ENCODE measurements around the gene TBX4. TPM values are rescaled to one million over a fixed set of nuclear protein-coding genes. Genes with fewer than 3 reads are reported as not detected.
"Not testable (repeated sequence)": the region's sequence is repeated elsewhere in the genome, so short reads cannot be mapped to it uniquely, and the experiment has no call there.

The TBX4 gene
- total RNA-seq, 2 experiments from 2014 or later, result not detected

DNA sequence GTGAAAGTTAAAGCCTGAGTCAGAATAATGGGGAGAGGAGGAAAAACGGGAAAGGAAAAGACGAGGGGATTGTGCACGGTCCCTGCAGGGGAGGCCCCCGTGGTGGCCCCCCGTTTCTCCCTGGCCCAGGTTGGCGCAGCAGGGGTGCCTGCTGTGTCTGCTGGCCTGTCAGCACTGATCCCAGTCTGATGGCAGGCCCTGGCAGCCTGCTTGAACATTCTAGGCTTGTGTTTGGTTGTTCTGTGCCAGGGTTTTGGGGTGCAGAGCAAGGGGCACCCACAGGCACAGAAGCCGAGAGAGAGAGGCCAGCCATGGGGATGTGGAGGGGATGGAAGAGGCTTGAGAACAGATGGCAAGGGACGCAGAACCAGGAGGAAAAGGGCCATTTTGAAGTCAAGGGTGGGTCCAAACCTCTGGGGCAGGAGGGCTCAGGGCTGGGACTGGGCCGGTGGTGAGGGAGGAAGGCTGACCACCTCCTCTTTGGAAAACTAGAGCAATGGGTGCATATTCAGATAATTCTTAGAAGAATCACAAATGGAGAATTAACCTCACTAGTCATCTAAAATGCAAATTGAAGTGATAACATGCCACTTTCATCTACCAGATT is 35.9 kb downstream of the TBX4 start:
- peaks cover 5% of the 10 kb centered on the region for H3K27me3 Mint-ChIP-seq
- no peak overlapping the region for H3K4me3 Mint-ChIP-seq
- no peak for ATAC-seq (ENCODE audit: low read depth)
- H3K36me3 Mint-ChIP-seq, result no peaks in the 10 kb centered on the region
- no peaks in the 10 kb centered on the region for H3K4me1 Mint-ChIP-seq
- no peaks in the 10 kb centered on the region for H3K9me3 Mint-ChIP-seq
- POLR2A ChIA-PET, result no interaction called here
- no peak for DNase-seq
- no peak overlapping the region for H3K27ac Mint-ChIP-seq

DNA sequence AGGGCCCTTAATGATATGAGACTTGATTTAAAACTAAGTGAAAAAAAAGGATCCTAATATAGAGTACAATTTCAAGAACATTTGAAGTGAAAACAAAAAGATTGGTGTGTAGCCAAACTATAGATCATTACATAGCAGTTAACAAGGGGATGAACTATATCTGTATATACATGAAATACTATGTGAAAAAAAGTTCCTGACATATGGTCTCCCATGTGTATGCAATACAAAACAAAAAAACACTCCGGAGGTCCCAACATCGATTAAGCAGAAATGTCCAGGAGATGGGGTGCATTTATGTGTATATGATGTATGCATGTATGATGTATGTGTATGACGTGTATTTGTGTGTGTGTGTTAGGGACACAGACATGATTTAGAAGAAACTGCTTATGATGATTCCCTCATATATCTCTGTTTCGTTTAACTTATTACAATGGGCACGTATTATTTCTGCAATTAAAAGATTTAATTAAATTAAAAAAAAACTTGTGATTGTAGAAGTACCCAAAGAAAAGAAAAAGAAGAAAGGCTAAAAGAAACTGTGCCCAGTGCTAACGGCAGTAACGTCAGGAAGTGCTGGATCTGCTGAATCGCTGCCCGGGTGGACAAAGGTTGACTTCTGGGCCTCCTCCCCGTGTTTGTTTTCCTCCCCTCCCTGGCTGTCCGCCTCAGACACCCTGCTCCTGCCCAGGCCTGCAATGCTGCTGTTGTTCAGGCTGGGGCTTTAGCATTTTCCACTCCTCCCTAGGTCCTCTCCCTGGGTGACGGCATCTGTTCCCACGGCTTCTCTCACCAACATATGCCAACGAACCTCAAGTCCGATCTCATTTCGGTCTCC is 36.9 kb downstream of the TBX4 start:
- POLR2A ChIA-PET, result no interaction called here
- no peaks in the 10 kb centered on the region for H3K9me3 Mint-ChIP-seq
- no peak overlapping the region for H3K4me3 Mint-ChIP-seq
- no peak for ATAC-seq (ENCODE audit: low read depth)
- no peak overlapping the region for H3K27ac Mint-ChIP-seq
- H3K4me1 Mint-ChIP-seq, result no peaks in the 10 kb centered on the region
- no peak for DNase-seq
- H3K27me3 Mint-ChIP-seq, result peaks cover 5% of the 10 kb centered on the region
- H3K36me3 Mint-ChIP-seq, result no peaks in the 10 kb centered on the region

DNA sequence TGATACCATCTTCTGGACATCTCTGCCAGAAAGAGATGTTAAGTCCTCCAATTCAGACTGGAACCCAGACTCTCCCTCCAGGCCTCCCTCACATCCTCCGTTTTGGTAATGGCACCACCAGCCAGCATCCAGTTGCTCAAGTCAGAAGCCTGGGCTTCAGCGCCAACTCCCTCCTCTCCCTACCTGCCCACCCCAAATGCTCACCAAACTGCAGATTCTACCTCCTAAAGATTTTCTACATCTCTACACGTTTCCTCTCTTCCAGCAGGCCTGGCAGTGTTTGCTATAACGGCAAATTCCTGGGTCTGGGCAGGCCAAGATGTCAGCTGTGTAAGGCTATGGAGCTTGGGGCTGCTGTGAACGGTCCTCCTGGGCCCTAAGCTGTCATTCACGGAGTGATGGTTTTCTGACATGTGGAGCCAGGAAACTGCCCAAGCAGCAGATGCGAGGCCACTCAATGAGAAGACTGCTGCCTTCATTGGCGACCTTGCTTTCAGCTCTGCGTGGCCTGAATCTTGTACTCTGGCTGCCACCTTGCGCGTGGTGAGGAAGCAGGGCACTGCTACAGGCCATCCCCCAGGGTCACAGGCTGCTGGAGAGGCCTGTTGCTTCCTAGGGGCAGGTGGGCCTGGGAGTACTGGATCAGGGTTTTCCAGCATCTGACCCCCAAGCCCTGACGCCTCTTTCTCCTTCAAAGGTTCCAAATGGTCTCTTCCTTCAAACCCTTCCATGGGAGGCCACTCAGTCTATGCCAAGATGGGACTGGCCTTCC is 37.7 kb downstream of the TBX4 start:
- Mint-ChIP-seq H3K27ac (no peak overlapping the region), H3K27me3 (peaks cover 5% of the 10 kb centered on the region), H3K4me1 (no peaks in the 10 kb centered on the region), H3K36me3 (no peaks in the 10 kb centered on the region), H3K9me3 (no peaks in the 10 kb centered on the region), H3K4me3 (no peak overlapping the region)
- ATAC-seq (ENCODE audit: low read depth) (no peak), DNase-seq (no peak)
- POLR2A ChIA-PET, result no interaction called here

DNA sequence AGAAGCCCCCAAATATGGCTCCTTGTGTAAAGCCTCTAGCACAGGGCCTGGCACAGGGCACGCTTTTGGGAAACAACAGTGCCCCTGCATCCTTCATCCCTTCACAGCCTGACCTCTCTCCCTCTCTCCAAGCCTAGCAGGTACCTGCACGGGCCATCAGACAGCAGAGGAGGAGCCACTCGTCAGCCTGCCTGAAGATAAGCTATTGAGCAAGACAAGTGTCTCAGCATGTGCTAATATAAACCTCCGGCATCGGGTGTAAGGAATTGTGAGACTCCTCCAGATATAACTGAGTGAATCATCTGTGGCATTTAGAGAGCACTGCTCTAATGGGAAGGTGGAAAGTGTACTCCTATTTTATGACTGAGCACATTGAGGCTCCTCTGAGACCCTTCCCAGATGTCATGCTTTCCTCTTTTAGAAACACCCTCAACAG is 38.3 kb downstream of the TBX4 start:
- Mint-ChIP-seq H3K4me3 (no peak overlapping the region), H3K27me3 (peaks cover 8% of the 10 kb centered on the region), H3K27ac (no peak overlapping the region), H3K36me3 (no peaks in the 10 kb centered on the region), H3K4me1 (peaks cover 2% of the 10 kb centered on the region), H3K9me3 (no peaks in the 10 kb centered on the region)
- POLR2A ChIA-PET, result no interaction called here
- ATAC-seq (ENCODE audit: low read depth), result no peak
- no peak for DNase-seq

DNA sequence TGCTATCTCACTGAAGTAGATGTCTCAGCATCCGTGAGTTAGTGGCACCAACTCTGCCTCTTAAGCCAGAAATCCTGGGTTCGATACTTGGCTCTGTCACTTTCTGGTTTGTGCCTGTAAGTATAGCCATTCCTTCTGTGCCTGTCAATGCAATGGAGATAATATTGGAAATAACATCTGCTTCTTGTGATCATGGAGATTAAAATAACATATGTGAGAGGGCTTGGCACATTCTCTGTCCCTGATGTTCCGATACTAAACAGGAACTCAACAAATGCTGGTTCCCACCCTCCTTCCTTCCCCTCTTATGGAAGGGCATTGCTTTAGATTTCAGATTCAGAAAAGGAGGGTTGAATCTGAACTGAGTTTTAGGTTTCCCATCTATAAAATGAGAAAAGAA is 39.8 kb downstream of the TBX4 start:
- H3K9me3 Mint-ChIP-seq, result no peaks in the 10 kb centered on the region
- DNase-seq (no peak), ATAC-seq (ENCODE audit: low read depth) (no peak)

DNA sequence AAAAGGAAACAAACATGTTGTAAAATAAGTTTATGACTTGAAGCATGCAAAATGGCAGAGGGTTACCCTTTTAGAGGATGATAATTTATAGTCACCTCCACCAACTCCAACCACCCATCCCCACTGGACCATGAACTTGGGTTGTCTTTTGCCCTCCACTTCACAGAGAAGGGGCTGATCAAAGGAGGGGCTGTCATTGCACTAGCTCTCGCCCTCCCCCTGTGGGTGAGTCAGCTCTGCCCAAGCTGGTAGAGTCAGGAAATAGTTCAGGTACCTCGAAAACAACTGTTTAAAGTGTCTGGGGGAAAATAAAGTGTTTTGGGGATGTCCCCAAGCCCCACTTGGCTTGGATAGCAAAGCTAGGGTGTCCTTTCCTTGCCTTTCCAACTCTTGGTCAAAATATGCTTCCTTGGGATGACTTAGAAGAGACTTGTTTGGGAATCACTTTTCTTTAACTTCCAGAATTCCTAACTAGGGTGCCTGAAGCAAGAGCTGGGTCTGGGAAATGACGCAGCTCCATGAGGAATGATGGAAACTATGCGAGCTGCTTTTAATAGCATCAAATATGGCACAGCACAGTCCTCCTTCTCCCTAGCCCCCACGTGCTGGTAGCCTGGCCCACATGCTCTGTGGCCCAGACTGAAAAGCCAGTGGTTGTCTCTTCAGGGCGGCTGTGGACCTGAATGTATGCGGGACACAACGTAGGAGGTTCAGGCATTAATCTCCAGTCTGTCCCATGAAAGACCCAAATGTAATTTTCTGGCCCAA is 40.7 kb downstream of the TBX4 start:
- Mint-ChIP-seq H3K27ac (no peak overlapping the region), H3K27me3 (peaks cover 9% of the 10 kb centered on the region), H3K9me3 (no peaks in the 10 kb centered on the region), H3K4me1 (peaks cover 3% of the 10 kb centered on the region), H3K4me3 (no peak overlapping the region), H3K36me3 (no peaks in the 10 kb centered on the region)
- DNase-seq, result no peak
- POLR2A ChIA-PET, result no interaction called here
- no peak for ATAC-seq (ENCODE audit: low read depth)

More for the DNA sequence above, 39.8 kb downstream of the TBX4 start:
- POLR2A ChIA-PET, result no interaction called here
- Mint-ChIP-seq H3K27me3 (peaks cover 8% of the 10 kb centered on the region), H3K36me3 (no peaks in the 10 kb centered on the region), H3K4me1 (peaks cover 3% of the 10 kb centered on the region), H3K27ac (no peak overlapping the region), H3K4me3 (no peak overlapping the region)

DNA sequence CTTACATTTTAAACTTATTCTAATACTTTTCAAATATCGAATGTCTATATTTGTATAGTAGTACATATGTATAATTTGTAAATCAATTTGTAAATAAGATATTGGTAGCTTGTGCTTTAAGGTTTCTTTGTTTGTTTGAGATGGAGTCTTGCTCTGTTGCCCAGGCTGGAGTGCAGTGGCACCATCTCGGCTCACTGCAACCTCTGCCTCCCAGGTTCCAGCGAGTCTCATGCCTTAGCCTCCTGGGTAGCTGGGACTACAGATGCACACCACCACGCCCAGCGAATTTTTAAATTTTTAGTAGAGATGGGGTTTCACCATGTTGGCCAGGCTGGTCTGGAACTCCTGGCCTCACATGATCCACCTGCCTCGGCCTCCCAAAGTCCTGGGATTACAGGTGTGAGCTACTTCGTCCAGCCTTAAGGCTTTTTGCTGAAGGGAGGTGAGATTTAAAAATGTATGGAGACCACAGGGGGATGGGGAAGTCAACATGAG is 41.7 kb downstream of the TBX4 start:
- POLR2A ChIA-PET; H3K36me3 Mint-ChIP-seq; H3K9me3 Mint-ChIP-seq; H3K4me3 Mint-ChIP-seq; DNase-seq; ATAC-seq (ENCODE audit: low read depth); H3K27ac Mint-ChIP-seq; H3K4me1 Mint-ChIP-seq: not testable (repeated sequence)
- peaks cover 11% of the 10 kb centered on the region for H3K27me3 Mint-ChIP-seq

DNA sequence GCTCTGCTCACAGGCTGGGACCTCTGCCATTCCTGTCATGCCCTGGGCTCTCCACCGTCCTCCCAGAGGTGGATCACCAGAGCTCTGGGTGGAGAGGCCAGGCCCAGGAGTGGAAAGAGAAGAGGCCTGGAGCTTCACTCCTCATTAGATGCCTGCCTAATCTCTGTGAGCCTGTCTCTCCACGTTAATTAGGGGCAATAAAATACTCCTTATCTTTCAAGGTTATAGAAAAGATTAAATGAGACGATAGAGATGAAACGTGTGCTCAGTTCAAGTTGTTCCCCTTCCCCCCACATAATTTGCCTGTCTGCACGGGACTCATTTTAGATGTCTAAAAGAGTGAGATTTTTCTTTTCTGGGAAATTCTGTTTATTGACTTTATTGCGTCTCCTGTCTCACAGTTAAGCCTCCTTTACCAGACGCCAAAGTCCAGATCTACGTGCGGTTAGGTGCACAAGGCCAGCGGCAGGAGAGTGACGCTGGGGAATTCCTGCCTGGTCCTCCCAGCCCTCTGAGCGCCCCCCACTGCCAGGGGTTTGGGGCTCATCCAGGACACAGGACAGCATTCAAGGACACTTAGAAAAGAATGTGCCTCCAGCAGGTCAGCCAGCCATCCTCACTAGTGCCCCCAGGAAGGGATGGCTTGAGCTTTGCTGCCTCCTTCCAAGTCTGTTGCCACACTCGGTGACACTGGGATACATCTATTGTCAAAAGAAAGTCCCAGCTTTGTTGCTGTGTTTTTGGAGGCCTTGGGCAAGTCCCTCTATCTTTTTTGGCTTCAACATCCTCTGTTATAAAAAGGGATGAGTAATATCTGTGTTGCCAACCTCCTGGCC is 42.3 kb downstream of the TBX4 start:
- Mint-ChIP-seq H3K4me1 (peaks cover 3% of the 10 kb centered on the region), H3K27ac (no peak overlapping the region), H3K27me3 (peaks cover 11% of the 10 kb centered on the region), H3K36me3 (no peaks in the 10 kb centered on the region), H3K4me3 (no peak overlapping the region), H3K9me3 (no peaks in the 10 kb centered on the region)
- ATAC-seq (ENCODE audit: low read depth) (no peak), DNase-seq (no peak)
- POLR2A ChIA-PET, result no interaction called here

DNA sequence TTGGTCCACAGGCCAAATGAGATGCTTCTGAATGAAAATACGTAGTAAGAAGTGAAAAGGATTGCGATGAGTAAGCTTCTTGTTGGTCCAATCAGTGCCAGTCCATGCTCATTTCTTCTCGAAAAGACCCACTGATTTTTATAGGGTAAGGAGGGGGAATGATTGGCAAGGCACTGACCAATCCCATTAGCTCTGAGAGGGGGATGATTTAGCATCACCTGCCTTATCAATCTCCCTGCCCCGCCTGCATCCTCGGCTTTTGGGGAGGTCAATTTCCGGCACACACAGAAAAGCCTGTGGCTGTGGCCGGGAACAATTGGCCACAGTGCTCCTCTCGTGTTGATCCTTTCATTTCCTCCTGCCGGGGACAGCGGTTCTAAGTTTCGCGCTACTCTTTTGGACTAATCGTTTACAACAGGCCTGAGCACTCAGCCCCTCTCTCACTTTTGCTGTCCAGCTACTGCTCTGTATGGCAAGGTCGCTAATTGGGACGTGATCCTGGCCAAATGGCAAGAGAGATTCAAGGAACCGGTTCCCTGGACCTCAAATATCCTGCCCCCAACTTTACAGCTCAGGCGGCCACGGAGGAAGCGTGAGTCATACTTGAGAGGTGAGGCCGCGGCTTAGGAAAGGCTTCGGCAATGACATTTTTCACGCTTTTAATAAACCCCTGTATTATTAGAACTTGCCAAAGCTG is 43.1 kb downstream of the TBX4 start:
- H3K4me3 Mint-ChIP-seq, result peak overlapping the region; percentile 52
- peaks cover 11% of the 10 kb centered on the region for H3K27me3 Mint-ChIP-seq
- POLR2A ChIA-PET, result no interaction called here
- no peak overlapping the region for H3K27ac Mint-ChIP-seq
- H3K4me1 Mint-ChIP-seq, result peaks cover 3% of the 10 kb centered on the region
- no peak for ATAC-seq (ENCODE audit: low read depth)
- H3K9me3 Mint-ChIP-seq, result no peaks in the 10 kb centered on the region
- DNase-seq, result no peak
- no peaks in the 10 kb centered on the region for H3K36me3 Mint-ChIP-seq

DNA sequence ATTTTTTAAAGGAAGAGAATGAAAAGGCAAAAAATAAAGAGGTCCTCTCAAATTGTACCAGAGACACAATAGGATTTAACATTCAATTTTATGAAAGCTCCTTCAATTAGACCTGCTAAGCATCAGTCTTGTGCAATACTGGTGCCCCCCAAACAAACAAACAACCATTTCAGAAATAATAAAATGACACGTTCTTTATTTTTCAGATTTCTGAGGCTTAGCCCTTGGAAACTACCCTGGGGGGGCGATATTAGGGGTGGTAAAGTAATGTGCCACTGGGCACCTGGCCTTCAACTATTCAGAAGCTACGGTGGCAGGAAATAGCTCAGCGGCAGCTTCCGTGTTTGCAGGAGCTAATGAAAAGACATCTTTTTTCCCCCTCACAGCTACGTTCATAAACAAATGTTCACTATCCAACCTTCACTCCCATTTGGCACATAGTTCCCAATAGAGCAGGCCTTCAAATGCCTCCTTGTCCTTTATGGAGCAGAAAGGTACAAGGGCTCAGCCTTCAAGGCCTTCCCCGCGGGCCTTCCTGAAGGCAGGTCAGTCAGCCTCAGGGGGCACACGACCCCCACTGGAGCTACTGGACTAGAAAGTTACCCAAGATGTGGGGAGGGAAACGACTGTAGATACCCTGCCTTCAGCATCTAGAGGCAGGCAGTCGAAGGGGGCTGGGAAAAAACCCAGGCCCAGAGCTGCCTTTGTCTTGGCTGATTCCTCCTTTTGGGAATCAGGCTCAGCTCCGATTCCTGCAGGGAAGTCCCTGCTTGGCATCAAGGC is 44.1 kb downstream of the TBX4 start:
- DNase-seq, result no peak
- no peak overlapping the region for H3K27ac Mint-ChIP-seq
- peaks cover 14% of the 10 kb centered on the region for H3K27me3 Mint-ChIP-seq
- H3K4me1 Mint-ChIP-seq, result peaks cover 3% of the 10 kb centered on the region
- POLR2A ChIA-PET, result no interaction called here
- H3K9me3 Mint-ChIP-seq, result no peaks in the 10 kb centered on the region
- no peaks in the 10 kb centered on the region for H3K36me3 Mint-ChIP-seq
- ATAC-seq (ENCODE audit: low read depth), result no peak
- no peak overlapping the region for H3K4me3 Mint-ChIP-seq

DNA sequence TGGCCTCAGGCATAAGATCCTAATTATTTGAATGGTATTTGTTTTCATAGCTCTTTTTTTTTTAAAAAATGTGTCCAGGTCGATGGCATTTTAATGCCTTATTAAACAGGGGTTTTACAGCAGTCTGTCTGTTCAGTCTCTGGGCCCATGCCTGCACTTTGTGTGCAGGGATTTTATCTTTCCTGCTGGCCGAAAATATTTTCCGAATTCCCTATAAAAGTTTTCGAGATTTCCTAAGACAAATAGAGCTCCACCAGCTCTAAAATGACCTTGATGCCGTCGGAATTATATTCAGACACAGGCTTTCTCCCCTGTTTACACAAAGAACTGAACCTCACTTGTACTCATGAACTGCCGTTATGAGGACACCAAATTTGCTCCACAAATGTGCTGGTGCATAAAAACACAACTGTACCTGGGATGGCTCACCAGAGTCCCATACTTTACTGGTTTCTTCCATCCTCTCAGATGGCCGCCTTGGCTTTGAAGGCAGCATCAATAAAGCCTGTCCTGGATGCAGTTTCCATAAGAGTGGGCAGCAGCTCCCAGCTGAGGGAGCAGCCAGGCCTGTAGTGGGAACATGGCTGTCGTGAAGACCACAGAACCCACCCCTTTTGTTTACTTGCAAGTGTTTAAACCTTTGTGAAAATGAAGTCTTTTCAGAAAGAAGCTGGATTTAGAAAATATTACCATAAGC is 44.9 kb downstream of the TBX4 start:
- POLR2A ChIA-PET, result no interaction called here
- Mint-ChIP-seq H3K36me3 (no peaks in the 10 kb centered on the region), H3K4me3 (no peak overlapping the region)

More for the DNA sequence above, 44.9 kb downstream of the TBX4 start:
- ATAC-seq (ENCODE audit: low read depth) (no peak), DNase-seq (no peak)
- Mint-ChIP-seq H3K27me3 (peaks cover 10% of the 10 kb centered on the region), H3K9me3 (no peaks in the 10 kb centered on the region), H3K4me1 (peaks cover 3% of the 10 kb centered on the region), H3K27ac (no peak overlapping the region)
